ACHN (cell line): Measurements from ENCODE around the gene FFAR1.

ENCODE experiments used
- DNase-seq: peaks from one replicate; pipeline ENCODE4 v3.0.0-alpha.2; 2015
- in situ Hi-C: cut with HindIII; loops from 2 replicates; pipeline ENCODE4 v1.10.0; 2017; ENCODE audit warnings: low sequenced_read_pairs, low pct_ligation_motif_present, low pct_unique_long_range_greater_than_20kb

The FFAR1 gene, protein sequence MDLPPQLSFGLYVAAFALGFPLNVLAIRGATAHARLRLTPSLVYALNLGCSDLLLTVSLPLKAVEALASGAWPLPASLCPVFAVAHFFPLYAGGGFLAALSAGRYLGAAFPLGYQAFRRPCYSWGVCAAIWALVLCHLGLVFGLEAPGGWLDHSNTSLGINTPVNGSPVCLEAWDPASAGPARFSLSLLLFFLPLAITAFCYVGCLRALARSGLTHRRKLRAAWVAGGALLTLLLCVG (N-terminal part only)

DNA sequence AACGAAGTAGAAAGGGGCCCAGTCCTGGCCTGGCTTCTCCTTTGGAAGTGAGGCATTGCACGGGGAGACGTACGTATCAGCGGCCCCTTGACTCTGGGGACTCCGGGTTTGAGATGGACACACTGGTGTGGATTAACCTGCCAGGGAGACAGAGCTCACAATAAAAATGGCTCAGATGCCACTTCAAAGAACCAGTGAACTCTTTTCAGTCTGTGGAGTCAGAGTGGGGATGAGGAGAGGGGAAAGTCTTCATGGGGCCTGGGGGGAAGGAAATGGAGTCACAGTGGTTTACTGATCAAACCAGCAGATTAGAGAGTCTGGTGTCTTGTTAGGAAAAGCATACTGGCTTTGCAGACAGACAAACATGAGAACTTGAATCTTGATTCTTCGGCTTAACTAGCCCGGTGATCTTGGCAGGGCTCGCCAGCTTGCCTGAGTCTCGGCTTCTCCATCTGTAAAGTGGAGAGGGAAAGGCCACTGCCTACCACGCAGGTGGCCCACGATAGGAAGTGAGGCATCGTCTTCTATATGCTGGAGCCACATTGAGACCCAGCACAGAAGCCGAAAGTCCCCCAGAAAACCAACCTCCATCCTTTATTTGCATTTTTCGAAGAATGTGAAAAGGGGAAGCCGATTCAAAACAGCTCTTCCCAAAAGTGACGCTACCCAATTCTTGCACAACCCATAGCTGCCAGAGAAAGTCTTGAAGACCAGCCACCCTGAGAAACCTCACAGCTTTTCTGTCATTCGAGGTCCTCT lies at the start of gene FFAR1:
Gene FFAR1 (plus strand): TSS at position 732 of the 759 bp plus-strand sequence. CDS start 3,650 bp downstream, outside the sequence.
- in situ Hi-C loops = no loop called here

DNA sequence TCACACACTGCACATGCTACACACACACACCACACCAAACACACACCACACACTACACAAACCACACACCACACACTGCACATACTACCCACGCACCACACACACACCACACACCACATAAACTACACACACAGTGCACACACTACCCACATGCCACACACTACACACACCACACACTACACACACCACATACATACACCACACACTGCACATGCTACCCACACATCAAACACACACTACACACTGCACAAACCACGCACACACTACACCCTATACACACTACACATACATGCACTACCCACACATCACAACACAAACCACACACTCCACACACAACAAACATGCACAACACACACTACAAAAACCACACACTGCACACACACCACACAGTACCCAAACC lies 49.8 kb upstream of the FFAR1 start:
- DNase-seq = no peak
- in situ Hi-C loops = no loop called here

More for the DNA sequence above, at the start of gene FFAR1:
- DNase-seq = no peak

DNA sequence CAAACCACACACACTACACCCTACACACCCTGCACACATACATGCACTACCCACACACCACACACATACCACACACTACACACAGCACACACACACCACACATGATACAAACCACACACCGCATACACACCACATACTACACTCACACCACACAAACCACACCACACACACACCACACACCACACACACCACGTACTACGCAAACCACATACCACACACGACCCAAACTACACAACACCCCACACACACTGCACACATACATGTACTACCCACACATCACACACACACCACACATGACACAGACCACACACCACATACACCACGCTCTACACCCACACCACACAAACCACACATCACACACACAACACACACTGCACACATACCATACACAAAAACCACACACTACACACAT lies 49.1 kb upstream of the FFAR1 start:
- DNase-seq = no peak
- in situ Hi-C loops = no loop called here

DNA sequence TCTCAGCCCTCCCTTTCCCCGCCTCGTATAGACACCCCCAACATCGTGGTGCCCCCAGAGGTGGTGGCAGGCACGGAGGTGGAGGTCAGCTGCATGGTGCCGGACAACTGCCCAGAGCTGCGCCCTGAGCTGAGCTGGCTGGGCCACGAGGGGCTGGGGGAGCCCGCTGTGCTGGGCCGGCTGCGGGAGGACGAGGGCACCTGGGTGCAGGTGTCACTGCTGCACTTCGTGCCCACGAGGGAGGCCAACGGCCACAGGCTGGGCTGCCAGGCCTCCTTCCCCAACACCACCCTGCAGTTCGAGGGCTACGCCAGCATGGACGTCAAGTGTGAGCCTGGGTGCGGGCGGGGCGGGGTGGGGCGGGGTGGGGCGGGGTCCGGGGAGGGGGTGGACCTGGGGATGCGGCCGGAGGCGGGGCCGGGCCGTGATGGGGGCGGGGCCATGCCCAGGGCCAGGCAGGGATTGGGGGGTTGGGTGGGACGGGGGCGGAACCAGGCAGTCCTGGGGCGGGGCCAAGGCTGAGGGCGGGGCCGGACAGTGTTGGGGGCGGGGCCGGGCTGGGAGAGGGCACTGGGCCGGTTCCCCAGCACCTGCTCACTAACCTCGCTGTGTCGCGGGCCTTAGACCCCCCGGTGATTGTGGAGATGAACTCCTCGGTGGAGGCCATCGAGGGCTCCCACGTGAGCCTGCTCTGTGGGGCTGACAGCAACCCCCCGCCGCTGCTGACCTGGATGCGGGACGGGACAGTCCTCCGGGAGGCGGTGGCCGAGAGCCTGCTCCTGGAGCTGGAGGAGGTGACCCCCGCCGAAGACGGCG lies 48.0 kb upstream of the FFAR1 start:
- DNase-seq = no peak
- in situ Hi-C loops = no loop called here

DNA sequence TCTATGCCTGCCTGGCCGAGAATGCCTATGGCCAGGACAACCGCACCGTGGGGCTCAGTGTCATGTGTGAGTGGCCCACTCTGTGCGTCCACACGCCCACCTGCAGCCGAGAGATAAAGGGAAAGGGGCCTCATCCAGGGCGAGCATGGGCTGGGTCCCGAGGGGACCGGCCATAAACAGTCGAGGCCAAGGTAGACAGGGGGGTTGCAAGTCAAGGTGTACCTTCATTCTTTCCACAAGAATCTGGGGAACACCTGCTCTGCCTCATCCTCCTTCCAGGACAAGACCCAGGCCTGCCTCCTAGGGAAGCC lies 47.4 kb upstream of the FFAR1 start:
- DNase-seq = no peak

DNA sequence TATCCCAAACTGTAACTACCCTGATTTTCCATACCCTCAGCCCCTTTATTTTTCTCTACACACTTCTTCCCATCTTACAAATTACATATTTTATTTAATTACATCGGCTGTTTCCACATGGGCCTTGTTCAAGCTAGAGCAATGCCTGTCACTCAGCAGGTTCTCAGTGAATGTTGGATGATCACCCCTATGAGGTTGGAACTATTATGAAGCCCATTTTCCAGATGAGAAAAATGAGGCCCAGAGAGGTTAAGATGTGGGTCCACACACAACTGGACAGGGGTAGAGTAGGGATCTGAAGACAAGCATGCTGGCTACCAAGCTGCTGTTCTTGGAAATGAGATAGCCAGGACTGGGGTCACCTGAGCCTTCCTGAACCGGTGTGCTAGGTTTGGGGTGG lies 45.7 kb upstream of the FFAR1 start:
- in situ Hi-C loops = no loop called here
- DNase-seq = no peak

More for the DNA sequence above, 47.4 kb upstream of the FFAR1 start:
- in situ Hi-C loops = no loop called here

DNA sequence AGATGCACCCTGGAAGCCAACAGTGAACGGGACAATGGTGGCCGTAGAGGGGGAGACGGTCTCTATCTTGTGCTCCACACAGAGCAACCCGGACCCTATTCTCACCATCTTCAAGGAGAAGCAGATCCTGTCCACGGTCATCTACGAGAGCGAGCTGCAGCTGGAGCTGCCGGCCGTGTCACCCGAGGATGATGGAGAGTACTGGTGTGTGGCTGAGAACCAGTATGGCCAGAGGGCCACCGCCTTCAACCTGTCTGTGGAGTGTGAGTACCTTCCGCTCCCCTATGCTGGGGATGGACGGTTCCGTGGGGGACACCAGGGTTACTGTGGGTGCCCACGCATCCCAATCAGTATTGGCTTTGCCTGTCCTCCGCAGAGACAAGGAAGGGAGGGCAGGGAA lies 45.3 kb upstream of the FFAR1 start:
- in situ Hi-C loops = no loop called here
- DNase-seq = no peak

DNA sequence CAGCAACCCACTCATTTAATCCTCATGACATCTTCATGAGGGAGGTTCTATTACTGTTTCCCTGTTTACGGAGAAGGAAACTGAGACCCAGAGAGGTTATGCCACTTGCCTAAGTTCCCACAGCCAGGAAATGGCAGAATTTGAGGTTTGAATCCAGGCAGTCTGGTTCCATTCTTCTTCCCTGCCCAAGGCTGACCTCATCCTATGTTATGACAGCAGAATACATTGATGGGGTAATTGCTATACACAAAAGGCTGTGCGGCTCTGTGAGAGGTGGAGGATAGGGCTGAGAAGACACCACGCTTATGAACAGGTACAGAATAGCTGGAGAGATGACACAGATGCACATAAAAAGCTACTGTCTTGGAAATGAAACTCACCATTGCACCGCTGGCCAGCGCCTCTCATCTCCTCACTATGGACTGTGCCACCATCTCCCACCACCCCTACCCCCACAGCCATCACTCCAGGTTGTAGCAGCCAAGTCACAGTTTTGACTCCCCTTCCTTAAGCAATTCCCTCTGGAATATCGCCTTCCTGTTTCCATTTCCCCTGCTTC lies 44.3 kb upstream of the FFAR1 start:
- no peak for DNase-seq
- in situ Hi-C loops = no loop called here

DNA sequence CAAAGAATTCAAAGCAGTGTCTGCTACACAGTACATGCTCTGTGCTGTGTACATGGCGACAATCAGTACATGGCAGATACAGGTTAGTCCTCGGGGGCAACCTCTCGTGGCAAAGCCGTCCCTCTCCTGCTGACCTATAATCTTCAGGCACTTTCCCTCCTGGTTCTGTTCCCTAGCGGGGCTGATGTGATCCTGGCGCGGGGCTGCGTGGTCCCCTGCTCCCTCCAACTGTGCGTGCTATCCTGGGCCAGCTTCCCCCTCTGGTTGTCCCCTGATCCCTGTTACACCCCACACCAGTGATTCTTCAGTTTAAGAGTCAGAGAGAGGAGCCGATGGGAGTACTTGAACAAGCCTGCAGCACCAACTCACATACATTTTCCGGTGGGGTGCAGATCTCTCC lies 43.7 kb upstream of the FFAR1 start:
- in situ Hi-C loops = no loop called here
- DNase-seq = no peak

DNA sequence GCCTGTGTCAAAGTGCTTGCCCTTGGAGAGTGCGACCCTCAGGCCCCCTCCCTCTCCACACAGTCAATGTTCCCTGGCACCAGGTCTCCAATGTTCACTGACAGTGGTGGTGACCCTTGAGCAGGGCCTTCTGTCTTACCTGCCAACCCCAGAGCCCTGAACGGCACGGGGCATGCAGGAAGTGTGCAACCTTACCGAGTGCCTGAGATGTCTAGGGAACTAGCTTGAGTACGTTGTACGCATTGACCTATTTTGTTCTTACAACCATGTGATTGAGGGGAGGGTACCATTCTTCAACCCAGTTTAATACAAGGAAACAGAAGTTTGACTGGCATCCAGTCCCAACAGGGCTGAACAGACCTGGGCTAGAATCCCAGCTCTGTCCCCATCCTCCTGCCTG lies 42.5 kb upstream of the FFAR1 start:
- DNase-seq = no peak
- in situ Hi-C loops = no loop called here

DNA sequence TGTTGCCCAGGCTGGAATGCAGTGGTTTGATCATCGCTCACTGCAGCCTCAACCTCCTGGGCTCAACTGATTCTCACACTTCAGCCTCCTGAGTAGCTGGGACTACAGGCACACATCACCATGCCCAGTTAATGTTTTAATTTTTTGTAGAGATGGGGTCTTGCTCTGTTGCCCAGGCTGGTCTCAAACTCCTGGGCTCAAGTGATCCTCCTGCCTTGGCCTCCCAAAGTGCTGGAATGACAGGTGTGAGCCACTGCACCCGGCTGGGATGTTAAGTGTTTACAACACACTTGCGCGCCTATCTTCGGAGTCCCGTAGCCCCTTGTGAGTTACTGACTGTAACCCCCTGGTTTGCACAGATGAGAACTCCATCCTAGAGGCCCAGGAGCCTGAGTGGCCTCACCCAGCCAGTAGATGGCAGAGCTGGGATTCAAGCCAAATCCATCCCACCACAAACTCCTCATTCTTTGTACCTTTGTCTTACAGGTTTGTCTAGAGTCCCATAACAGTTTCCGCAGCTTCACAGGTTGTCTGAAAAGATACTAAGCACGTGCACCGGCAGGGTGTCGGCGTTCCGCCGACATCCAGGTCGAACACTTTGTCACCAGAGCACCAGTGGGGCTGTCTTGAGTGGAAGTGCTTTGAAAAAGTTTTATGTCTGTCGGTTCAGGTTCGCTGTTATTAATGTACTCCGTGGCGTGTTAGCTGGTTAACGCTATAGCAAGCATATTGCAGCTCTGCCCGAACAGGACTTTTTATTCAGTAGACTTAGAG lies 41.0 kb upstream of the FFAR1 start:
- in situ Hi-C loops = no loop called here
- DNase-seq = peak; percentile 3

DNA sequence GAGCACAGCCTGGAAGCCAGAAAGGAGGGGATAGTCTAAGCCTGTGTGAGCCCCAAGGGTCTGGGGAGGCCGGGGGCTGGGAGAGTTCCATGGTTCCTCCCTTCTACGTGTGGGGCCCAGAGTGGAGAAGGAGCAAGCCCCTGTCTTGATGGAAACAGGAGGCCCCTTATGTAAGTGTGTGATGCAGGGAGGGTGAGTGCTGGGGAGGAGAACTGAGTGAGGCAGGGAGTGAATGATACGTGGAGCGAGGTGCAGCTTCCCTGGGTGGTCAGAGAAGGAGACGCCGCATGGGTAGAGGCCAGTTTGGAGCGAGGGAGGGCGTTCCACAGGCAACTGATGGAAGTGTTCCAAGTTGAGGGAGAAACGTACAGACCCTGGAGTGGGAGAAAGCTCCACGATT lies 39.8 kb upstream of the FFAR1 start:
- in situ Hi-C loops = no loop called here
- DNase-seq = no peak

DNA sequence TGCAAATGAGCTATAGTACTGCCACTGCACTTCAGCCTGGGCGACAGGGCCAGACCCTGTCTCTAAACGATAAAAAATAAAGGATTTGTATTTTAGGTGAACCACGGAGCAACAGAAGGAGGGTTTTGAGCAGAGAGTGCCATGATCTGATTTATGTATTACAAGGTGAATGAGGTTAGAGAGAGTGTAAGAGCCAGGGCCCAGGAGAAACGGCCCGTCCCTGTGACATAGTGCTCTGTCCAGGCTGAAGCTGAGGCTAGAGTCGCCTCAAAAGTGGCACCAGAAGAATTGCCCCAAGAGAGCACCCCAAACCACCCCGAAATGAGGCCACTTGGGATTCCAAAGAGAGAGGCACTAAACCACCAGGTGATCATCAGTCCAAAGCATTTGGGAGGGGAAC lies 38.8 kb upstream of the FFAR1 start:
- in situ Hi-C loops = no loop called here

DNA sequence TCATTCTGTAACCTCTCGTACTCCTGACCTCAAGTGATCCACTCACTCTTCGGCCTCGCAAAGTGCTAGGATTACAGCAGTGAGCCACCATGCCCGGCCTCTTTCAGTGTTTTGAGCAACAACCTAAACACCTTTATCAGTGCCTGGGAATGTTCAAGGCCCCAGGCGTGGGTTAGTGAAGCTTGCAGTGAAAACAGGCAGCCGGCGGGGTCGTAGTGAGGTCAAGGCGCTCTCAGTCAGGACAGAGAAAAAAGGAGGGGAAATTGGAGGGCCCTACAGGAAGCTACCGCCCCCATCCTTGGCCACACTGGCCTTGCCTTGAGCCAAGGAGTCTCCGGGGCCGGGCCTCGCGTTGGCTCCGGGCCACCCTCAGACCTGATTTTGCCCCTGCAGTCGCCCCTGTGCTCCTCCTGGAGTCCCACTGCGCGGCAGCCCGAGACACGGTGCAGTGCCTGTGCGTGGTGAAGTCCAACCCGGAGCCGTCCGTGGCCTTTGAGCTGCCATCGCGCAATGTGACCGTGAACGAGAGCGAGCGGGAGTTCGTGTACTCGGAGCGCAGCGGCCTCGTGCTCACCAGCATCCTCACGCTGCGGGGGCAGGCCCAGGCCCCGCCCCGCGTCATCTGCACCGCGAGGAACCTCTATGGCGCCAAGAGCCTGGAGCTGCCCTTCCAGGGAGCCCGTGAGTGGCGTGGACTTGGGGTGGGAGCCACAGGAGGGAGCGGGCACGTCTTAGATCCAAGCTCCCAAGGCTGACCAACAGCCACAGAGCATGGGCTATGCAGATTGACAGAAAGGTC lies 38.0 kb upstream of the FFAR1 start:
- in situ Hi-C loops = no loop called here
- no peak for DNase-seq

More for the DNA sequence above, 38.8 kb upstream of the FFAR1 start:
- DNase-seq = no peak

DNA sequence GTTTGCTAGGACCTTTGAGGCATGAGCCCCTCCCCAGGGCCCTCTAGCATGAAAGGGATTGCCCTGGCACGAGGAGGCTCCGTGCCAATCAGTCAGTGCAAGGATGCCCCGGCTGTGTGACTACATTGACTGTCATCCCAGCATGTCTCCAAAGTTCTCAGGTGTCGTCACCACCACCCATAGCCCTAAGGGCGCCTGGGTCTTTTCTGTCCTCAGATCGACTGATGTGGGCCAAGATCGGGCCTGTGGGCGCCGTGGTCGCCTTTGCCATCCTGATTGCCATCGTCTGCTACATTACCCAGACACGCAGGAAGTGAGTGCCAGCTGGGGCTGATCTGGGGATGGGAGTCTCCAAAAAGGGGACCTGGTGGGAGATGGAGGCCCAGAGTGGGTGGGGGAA lies 37.4 kb upstream of the FFAR1 start:
- in situ Hi-C loops = no loop called here
- DNase-seq = no peak

DNA sequence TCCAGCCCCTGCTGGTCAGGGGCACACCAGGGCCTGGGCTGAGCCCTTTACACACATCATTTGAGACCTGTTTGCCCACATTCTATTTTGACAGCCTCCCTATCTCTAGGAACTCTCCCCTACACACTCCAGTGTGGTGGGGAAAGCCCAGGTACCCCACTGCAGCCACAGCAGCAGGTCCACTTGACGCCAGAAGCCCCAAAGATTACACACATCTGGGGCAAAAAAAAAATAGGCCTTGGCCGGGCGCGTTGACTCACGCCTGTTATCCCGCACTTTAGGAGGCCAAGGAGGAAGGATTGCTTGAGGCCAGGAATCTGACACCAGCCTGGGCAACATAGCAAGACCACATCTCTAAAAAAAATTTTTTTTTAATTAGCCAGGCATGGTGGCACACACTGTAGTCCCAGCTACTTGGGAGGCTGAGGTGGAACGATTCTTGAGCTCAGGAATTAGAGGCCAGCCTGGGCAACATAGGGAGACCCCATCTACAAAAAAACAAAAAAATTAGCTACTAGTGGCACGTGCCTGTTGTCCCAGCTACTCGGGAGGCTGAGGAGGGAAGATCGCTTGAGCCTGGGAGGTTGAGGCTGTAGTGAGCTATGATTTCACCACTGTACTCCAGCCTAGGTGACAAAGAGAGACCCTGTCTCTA lies 36.8 kb upstream of the FFAR1 start:
- in situ Hi-C loops = no loop called here
- DNase-seq = no peak

DNA sequence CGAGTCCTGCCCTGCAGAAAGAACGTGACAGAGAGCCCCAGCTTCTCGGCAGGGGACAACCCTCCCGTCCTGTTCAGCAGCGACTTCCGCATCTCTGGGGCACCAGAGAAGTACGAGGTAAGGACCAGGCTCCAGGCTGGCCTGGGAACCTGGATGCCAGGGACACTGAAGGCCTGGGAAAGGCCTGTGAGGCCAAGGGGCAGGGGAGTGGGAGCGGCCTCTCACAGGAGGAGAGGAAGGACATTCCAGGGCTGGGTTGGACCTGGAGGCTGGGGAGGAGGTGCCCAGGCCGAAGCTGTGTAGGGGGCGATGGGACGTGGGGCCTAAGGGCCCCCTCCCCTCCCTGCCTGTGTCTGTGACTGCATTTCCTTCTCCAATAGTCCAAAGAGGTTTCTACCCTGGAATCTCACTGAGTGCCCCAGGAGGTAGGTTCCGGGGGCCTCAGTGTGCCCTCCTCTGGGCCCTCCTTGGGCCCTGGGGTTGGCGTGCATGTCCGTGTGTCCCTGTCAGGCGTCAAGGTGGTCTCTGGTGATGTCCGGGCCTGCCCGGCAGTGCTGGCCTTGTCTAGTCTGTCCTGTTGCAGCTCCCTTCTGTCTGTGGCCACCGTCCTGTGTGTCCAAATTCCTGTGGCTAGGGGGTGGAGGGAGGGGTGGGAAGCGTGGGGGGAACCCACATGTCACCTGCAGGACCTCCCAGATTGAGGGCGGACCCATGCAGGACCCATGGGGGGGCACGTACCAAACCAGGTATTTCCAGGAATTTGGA lies 35.6 kb upstream of the FFAR1 start:
- DNase-seq = no peak
- in situ Hi-C loops = no loop called here
